BJ (cell line): ENCODE results near the gene FCHO2. TPM values are rescaled to one million over a fixed set of nuclear protein-coding genes. Genes with fewer than 3 reads are reported as not detected.

Experiments used
- CTCF ChIA-PET: fragments of 350-600 bp; formaldehyde crosslinking; extraction: SDS; loops from one replicate; lab custom pipeline; 2021; ENCODE audit warnings: antibody characterized with exemption, inconsistent platforms; lab: Yijun Ruan, JAX
- POLR2A ChIA-PET: fragments of 300-600 bp; sonication (Branson Sonifier 250); formaldehyde crosslinking; extraction: SDS; loops from one replicate; lab custom pipeline; 2021; ENCODE audit warnings: antibody characterized with exemption; lab: Charles Lee
- DNase-seq: peaks from one replicate; pipeline ENCODE4 v3.0.0-alpha.2; 2011; ENCODE audit warnings: low read depth
- H3K27me3 ChIP-seq: 2 replicates; pipeline ENCODE4 v1.6.0; 2011; ENCODE audit warnings: low read length; ENCODE audit not compliant: control insufficient read depth, insufficient read depth
- H3K36me3 ChIP-seq: 2 replicates; pipeline ENCODE4 v1.5.1; 2011; ENCODE audit warnings: low read length; ENCODE audit not compliant: control insufficient read depth, insufficient read depth
- H3K4me3 ChIP-seq: 2 replicates; pipeline ENCODE4 v1.5.1; 2011; ENCODE audit warnings: low read depth, mild to moderate bottlenecking, control low read depth, low read length
- CTCF ChIP-seq: IDR thresholded peaks from 2 replicates; pipeline ENCODE4 v1.5.1; 2011; ENCODE audit warnings: low read depth, mild to moderate bottlenecking, control low read depth, inconsistent platforms, low read length, moderate library complexity; ENCODE audit not compliant: insufficient read depth
- polyA plus RNA-seq: library from polyadenylated mRNA; depleted of rRNA; stranded (reverse); fragments of >200 nt; gene quantifications from 2 replicates; pipeline ENCODE4 v1.2.3, GENCODE V29; 2011

Gene FCHO2
- polyA plus RNA-seq, 1 experiment, result 15.7 TPM

DNA sequence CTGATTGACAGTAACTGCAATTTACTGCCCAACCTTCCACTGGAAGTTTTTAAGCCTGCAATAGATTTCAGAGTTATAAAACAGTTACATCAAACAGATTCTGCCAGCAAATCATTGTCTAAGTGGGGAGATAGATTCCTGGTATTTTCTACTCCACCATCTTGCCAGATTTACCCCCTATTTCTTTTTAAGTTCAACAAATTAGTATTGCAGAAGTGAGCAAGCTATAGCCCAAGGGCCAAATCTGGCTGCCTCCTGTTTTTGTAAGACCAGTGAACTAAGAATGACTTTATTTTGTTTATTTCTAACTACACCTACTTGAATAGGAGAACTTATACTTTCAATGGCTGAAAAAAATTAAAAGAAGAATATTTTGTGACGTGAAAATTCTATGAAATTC lies 155.7 kb downstream of the FCHO2 start:
- no peak overlapping the region for H3K4me3 ChIP-seq
- ChIA-PET CTCF (interaction anchor here (3.2 kb wide), 1 partner anchor 14 kb away, joined by 8 read pairs; no protein-coding TSS in a partner anchor), POLR2A (no interaction called here)
- DNase-seq, result no peak
- no peaks in the 10 kb centered on the region for H3K36me3 ChIP-seq
- TF ChIP-seq CTCF, result no peak
- no peaks in the 10 kb centered on the region for H3K27me3 ChIP-seq

GRCh38 chr5:73112359-73112758 lies 156.5 kb downstream of the FCHO2 start:
- Histone ChIP-seq H3K4me3 (no peak overlapping the region), H3K27me3 (no peaks in the 10 kb centered on the region), H3K36me3 (no peaks in the 10 kb centered on the region)
- no peak for TF ChIP-seq CTCF
- no peak for DNase-seq
- CTCF ChIA-PET, result interaction anchor here (1.2 to 3.2 kb wide), 2 partner anchors 15 to 90 kb away, joined by 3 to 8 read pairs; no protein-coding TSS in a partner anchor
- POLR2A ChIA-PET, result no interaction called here

GRCh38 chr5:73114044-73114688 lies 158.3 kb downstream of the FCHO2 start:
- Histone ChIP-seq H3K36me3 (no peaks in the 10 kb centered on the region), H3K27me3 (no peaks in the 10 kb centered on the region), H3K4me3 (no peak overlapping the region)
- ChIA-PET POLR2A (no interaction called here), CTCF (interaction anchor here (1.1 to 1.3 kb wide), 2 partner anchors 101 to 337 kb away, joined by 4 to 5 read pairs; no protein-coding TSS in a partner anchor)
- DNase-seq, result no peak
- TF ChIP-seq CTCF, result no peak

DNA sequence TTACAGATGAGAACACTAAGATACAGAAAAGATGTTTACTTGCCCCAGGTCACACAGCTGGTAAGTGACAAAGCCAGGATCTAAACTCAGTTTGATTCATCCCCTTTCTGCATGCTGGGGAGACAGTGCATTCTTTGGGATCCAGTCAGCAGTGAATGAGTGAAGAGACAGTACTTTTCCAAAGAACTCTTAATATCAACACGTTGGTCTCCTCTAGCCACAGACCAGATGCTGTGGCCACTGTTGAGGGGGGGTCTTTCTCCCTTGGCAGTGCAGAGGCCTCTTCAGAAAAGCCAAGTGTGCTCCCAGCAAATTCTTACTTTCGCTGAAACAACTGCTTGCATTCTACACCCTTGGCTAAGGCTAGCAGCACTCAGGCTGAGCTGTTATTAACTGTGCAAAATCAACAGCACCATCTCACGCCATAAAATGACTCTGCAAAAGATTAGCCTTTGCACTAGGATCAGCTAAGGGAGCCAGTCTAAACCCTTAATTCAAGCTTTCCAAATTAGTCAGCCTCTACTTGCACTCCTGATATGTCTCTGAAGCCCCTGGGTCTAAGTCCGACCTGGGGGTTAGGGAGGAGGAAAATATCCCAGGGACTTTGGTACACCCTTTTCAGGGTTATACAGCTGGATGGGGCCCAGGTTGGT lies 159.7 kb downstream of the FCHO2 start:
- DNase-seq, result peak; percentile 94
- ChIA-PET POLR2A (no interaction called here), CTCF (interaction anchor here (0.6 to 2.5 kb wide), 11 partner anchors 9 to 336 kb away, joined by 3 to 8 read pairs (median 3); no protein-coding TSS in a partner anchor)
- H3K36me3 ChIP-seq, result no peaks in the 10 kb centered on the region
- TF ChIP-seq CTCF, result no peak
- H3K27me3 ChIP-seq, result no peaks in the 10 kb centered on the region
- H3K4me3 ChIP-seq, result no peak overlapping the region

GRCh38 chr5:73116506-73116905 lies 160.7 kb downstream of the FCHO2 start:
- no peaks in the 10 kb centered on the region for H3K36me3 ChIP-seq
- H3K27me3 ChIP-seq, result no peaks in the 10 kb centered on the region
- no peak overlapping the region for H3K4me3 ChIP-seq
- ChIA-PET POLR2A (interaction anchor here (0.6 kb wide), 1 partner anchor 19 kb away, joined by 3 read pairs; no protein-coding TSS in a partner anchor), CTCF (interaction anchor here (0.8 to 2.5 kb wide), 4 partner anchors 33 to 334 kb away, joined by 3 to 8 read pairs (median 4); no protein-coding TSS in a partner anchor)
- no peak for TF ChIP-seq CTCF
- no peak for DNase-seq
